NCI-H2081 (cell line): Measurements from ENCODE around the gene HOXB7.

Source experiments
- DNase-seq, 2 experiments: peaks; one replicate each; lab custom pipeline; 2025; lab: John Stamatoyannopoulos, UW

HOXB7 gene

DNA sequence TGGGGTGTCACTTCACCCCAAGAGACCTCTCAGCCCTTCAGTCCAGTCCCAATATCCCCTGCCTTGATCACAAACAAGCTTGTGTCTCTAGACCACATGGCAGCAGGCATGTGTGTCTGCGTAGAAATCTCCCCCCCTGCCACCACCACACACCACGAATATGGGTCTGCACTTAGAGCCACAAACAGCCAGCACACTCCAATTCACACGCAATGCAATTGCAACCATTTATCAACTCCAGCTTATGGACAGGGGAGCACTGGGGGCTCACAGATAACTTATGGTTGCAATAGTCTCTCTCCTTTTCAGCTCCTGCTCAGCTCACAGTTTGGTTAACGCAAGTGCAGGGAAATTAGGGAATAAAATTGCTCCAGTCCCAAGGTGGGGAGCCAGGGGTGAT is 12.8 kb upstream of the HOXB7 start:
- DNase-seq, result no peak

DNA sequence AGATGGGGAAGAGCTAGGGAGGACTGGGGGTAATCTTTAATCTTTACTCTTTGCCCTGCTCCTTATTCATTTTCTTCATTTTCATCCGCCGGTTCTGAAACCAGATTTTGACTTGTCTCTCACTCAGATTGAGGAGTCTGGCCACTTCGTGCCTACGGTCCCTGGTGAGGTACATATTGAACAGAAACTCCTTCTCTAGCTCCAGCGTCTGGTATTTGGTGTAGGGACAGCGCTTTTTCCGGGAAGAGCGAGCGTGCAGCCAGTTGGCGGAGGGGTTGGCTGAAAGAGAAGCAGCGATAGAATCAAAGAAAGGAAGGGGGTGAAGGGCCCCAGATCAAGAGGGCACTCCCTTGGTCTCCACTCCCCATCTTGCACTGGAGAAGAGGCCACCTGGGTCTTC is 12.0 kb upstream of the HOXB7 start:
- DNase-seq, result no peak

DNA sequence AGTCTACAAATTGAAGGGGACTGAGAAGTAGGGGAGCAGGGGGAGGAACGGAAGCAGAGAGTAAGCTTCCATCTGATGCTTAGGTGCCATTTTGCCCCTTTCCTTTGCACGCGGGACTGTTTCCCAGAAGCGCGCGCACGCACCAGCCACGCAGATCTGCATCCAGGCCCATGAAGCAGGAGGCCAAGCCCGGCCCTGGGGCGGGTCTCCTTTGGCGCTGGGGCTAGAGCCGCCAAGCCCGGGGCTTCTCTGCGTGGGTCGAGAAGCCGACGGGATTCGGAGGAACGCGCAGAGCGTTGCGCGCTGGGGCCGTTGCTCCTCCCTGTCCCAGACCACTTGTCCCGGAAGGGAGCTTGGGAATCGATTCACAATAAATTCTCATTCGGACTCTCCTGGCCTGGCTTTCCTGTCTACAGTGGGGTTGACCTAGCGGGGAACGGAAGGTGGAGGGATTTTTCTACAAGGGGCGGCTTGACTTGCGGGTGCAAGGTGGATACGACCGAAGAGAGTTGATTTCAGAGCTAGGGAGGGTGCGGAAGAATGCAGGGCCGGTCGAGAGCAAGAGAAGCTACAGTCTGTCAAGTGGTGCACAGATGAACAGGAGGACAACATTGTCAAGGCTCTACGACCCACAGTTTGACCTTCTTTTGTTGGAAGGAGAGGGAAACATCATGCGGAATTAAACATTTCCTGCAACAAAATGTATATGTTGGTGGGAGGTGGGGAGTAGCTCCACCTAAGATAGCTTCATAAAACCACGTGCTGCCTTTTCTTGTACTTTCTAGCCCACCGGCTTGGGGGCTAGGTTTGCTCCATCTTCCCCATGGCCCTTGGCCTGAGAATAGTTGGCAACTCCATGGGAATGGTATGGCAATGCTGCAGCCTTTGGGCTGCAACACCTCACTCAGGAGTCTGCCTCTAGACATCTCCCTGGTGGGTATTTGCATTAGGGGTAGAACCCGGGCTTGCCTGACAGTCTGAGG is 10.9 kb upstream of the HOXB7 start:
- no peak for DNase-seq

DNA sequence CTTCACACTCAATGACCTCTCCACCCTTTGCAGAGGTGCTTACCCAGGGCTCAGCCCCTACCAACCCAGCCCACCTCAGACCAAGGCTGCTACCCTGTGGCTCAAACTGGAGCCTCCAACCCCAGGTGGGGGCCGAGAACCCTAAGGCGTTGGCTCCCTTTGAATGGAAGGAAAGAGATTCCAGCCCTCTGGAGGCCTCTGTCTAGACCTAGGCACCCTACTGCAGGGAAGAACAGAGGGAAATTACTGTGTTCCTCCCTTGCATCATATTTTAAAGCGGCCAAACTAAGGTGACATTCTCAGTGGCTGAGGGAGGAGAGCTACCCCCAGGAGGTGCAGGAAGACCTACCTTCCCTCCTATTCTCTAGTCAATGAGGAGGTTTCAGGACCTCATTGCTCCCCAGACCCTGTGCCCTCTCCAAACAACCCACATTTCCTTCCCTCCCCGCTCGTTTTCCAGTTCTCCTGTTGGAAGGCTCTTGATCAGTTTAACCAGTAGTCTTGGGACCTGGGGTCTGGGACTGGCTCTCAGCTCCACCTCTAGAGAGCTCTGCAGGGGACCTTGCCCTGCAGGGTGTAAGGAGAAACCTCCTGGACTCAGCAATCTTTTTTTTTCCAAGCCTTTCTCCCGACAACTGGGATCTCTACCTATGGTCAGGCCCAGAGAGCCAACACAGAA is 9.8 kb upstream of the HOXB7 start:
- DNase-seq, result no peak

DNA sequence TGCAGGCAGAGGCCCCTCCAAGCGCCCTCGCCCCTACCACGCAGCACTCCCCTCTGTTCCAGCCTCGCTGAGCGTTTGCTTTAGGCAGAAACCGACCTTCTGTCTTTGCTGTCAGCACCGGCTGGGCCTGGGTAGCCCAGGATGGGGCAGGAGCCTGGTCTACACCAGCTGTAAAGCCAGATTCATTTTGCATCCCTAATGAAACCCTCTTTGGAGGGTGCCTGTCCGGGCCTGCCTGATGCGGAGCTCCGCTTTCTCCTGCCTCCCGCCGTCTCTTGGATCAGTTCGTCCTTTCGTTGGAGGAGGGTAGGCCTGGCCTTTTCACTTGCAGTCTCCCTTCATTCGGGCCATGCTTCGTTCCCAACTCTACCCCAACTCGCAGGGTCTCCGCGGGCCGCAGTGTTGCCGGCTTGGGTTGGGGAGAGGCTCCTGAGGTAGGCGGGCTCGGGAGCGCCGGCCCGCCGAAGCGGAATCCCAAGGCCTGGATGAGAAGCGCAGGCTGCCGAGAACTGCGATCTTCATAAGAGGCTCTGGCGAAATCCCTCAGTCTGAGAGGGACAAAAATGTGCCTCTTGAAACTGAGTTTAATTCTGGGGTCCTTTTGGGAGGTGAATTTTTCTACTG is 9.1 kb upstream of the HOXB7 start:
- no peak for DNase-seq

DNA sequence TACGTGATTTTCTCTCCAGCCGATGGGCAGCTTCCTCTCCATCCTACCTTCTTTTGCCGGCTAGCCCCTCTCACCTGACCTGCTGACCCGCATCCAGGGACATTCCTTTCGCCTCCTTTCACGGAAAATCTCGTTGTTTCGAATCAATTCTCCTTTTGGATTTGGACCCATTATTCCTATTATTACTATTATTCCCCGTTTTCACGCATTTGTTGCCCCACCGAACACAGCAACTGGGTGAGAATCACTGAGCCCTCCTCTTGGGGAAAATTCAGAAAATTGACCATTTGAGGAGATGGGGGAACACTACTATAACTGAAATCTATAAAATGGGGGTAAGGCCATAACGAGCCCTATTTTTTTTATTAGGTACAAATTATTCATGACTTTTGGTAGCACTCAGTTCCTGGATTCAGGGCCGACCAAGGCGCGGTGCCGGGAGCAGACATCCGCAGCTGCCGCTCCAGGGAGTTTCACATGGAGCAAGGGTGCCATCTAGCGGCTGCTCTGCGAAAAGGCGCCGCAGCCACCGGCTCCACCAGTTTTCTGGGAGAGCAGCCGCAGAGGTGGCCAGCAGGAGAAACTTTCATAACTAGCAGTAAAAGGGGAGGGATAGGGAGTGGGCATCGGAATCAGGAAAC is 7.6 kb upstream of the HOXB7 start:
- DNase-seq, result peak; percentile 84 to 90

DNA sequence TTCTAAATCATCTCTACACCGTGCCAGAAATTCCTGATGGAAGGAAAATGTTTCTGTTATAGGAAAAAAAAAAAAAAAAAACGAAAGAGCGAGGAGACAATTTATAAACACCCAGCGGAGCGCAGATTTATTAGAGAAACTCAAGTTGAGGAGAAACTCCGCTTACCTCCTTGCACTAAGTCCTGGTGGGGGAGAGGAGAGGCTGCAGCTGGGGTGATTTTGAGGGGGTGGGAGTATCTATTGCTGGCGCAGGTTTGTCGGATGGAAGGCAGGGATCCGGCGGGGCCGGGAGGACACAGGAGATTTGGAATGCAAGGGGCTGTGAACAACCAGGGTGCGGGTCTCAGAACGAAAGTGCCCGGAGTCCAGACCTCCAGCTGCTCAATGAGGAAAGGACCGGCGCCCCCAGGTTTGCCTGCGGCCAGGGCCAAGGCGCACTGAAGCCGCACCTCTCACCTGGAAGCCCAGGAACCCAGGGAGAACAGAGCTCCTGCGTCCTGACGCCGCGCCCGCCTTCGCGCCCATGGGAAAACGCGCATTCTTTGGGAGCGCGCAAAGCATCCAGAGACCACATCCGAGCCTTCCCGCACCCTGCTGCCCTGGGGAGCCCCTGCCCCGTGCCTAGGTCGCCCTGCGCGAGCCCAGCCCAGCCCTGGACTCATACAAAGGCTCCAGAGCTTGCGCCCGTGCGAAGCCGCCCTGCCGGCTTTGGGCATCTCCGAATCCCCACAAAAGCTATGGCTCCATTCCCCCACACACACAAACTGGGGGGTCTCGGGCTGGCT is 6.8 kb upstream of the HOXB7 start:
- DNase-seq, result no peak

DNA sequence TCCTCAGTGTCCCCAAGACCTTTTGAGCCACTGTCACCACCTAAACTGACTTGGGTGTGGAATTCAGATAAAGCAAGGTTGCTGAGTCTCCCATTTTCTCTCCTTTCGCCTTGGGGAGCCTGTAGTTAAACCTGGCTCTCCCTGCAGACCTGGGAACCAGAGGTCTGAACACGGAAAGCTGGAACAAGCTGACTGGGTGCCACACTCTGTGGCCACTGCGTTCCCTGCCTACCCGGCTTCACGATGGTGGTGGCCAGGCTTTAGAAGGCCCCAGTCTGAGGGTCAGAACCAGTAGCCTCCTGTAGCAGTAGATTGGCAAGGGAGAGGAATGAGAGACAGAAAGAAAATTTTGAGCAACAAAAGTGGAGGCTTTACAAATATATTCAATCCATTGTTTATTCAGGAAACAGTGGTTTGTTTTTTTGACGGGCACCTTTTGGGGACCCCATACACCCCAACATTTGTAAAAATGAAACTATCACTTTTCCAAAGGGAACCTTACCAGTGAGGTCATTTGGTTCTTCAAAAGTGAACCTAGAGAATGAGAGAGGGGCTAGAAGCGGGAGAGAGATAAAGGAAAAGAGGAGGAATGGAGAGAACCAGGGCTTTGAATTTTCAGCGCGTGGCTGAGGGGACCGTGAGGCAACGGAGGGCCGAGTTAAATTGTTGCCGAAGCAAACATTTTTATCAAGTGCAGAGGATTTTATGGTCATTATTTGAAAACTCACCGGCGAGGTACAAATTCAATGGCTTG is 6.1 kb upstream of the HOXB7 start:
- DNase-seq, result no peak

DNA sequence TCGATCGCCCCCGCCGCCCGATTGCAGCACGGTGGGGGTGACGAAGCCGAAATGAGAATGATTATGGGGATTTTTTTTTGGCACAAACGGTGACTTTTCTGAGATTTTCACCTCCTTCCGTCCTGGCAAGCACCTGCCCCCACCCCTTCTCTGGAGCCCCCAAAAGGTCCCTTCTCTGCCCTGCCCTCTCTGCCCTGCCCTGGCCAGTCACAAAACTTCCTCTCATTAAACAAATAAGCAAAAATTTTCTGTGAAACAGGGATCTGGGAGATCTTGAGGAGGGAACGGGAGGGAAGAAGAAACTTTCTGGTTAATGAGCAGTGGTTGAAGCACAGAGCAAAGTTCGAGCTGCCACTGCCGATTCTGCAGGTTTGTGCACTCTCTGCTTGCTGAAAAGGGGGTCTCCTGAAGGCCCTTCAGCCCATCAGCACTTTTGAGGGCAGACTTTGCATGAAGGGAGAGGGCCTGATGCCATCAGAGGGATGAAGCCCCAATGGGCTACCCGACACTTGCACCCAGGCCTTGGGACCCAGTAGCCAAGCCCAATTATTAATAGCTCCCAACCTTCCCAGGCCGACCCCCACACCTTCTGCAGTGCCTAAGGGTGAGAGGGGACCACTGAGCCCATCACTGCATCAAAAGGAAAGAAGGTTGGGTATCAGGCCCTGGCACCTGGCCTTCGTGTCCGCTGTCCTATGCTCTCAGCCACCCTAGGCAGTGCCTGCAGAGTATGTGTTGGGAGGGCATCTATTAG is 5.3 kb upstream of the HOXB7 start:
- DNase-seq, result no peak

DNA sequence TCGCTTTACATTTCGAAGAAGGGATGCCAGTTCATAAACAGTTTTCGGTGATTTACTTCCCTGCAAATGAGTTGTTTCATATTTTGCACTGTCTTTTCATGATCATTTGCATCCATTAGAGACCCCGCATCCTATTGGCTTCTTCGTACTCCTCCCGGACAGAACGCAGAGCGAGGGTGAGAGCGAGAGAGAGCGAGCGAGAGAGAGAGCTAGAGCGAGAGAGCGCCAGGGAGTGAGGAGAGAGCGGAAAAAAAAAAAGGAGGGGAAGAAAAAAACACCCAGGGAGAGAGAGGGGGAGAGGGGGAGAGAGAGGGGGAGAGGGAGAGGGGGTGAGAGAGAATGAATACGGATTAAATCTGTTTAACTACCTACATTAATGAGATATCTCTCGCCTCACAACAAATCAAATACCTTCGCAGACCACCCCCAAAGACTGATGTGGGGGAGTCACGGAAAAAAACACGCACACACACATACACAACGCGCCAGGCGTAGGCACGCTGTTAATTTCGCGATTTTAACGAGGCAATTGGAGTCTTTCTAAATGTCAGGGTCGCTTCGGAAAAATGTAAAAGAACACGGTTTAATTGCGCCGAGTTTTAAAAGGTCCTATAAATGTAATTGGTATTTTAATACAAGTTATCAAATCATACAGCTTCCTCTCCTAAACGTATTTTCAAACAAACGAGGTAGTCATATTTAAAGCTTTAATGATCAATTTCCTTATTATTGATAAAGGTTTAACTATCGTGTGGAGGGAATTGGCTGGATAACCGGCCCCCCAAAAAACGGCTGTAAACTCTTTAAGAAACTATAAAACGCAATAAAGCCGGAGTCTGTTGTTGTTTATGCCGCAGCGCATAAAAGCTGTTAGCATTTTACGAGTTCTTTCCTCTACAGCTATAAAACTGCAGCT is 4.5 kb upstream of the HOXB7 start, which contains the start of gene HOXB8:
Gene HOXB8 (minus strand): TSS at position 246 of the 916 bp plus-strand sequence. CDS start 588 bp downstream, outside the sequence.
- DNase-seq, result no peak

DNA sequence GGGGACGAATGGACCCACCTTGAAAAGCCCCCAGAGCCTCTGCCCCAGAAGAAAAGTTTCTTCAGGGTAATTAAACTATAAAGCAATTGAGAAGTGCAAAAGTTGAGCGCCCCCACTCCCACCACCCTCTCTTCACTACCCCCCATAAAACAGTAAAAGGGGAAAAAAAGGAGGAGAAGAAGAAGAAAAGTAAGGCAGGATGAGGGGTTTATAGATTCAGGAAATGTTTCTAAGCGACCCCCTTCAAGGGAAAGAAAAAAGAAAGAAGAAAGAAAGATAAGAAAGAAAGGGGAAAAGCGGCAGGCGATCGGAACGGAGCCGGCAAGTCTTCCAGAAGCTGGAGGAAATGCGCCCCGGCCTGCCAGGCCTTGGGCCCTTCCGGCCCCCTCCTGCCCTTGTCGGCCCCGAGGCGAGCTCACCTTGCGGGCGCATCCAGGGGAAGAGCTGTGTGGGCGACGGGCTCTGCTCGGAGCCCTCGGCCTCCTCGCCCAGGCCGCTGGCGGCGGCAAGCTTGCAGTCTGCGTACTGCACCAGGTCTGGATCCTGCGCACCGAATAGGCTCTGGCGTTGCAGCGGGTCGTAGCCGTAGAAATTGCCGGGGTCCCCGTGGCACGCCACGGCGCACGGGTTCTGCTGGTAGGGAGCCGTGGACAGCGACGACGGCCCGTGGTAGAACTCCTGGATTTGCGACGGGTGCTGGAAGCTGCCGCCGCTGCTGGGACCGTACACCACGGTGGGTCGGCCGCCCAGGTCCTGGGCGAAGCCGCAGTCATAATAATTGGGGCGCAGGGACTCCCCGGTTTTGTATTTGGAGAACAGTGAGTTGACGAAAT is 3.3 kb upstream of the HOXB7 start:
- peak in 1 of 2 experiments; percentile 54 for DNase-seq

DNA sequence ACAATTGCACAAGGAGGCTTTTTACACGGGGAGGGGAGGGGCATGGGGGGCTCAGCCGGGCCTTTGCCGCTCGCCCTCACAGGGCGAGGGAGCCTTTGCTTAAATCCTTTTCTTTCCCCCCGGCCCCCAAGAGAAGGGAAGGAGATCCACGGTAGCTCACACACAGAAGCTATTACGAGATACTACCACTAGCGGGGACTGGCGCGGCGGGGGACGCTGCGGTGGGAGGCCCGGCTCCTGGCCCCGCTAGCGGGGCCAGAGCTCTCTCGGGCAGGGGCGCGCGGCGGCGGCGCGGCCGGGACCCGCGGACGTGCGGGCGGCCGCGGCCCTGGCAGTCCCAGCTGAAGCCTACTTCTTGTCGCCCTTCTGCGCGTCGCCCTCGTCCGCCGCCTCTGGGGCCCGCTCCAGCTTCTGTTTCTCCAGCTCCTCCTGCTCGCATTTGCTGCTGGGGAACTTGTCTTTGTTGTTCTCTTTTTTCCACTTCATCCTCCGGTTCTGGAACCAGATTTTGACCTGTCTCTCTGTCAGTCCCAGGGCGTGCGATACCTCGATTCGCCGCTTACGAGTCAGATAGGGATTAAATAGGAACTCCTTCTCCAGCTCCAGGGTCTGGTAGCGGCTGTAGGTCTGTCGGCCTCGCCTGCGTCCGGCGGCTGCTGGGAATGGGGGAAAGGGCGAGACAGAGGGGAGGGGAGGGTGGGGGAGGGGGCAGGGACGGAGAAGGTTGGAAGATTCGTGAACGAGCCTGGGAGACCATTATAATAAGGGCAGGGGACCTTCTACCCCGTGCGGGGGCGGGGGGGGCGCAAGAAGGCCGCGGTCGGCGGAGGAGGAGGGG is 2.3 kb upstream of the HOXB7 start:
- peak in 1 of 2 experiments; percentile 45 for DNase-seq

DNA sequence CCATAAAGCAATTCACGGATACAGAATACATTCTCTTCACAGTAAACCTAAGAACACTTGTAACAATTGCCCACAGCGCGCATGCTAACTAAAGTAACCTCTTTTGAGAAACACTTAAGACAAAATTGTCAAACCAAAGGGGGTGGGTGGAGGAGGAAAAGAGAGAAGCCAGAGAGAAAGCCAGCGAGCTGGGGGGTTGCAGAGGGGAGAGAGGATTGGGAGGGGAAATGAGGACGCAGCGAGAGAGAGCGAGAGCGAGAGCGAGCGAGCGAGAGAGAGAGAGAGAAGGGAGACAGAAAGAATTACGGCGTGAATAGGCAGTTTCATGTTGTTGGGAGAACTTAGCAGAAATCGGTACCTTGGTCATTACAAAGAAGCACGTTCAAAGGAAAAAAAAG is 1.6 kb upstream of the HOXB7 start:
- DNase-seq, result peak in 1 of 2 experiments; percentile 78

DNA sequence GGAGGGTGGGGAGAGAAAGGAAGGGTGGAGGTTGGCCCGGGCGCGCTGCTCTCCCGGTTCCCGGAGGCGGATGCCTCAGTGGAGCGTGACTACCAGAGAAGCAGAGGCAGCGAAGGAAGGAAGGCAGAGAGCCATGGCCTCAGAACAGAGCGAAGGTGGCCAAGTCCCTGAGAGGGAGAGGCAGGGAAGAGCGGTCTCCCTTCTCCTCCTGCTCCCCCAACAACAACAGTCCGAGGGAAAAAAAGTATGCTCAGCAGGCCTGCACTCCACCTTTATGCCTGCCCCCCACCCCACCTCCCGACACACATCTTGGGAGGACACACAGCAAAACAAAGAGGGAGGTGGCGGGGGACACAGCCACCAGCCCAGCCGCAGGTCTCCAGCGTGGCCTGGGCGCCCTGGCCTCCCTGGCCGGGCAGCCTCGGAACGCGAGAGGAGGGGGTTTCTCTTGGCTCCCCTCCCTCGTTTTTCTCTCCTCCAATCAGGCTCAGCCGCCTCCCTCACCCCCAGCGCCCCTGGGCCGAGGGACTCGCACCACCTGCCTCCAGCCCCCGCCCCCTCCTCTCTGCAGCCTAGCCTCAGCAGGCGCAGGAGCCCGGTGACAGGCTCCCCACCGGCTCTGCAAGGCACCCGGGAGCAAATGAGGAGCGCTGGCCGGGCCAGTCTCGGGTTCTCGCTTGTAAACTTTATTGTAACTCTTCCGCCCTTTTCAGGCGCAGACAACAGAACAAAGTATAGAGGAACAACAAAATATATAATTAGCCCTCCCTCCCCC is 1.1 kb upstream of the HOXB7 start:
- peak; percentile 95 to 97 for DNase-seq

DNA sequence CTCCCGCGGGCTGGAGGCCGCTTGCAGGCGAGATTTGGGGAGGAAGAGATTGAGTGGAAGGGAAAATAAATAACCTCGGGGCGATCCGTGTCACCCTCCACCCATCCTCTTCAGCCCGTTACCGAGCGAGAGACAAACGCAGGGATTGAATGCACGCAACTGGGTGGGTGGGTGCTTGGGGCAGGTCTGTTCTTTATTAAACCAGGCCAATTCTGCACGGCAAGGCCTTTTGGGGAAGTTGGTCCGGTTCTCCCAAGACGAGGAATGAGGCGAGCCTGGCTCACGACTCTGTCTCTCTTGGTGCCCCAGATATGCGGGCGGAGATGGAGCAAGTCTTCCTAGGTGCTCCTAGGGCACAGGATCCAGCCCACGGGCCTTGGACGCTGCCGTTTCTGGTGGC is 396 bp upstream of the HOXB7 start:
- peak in 1 of 2 experiments; percentile 62 for DNase-seq

DNA sequence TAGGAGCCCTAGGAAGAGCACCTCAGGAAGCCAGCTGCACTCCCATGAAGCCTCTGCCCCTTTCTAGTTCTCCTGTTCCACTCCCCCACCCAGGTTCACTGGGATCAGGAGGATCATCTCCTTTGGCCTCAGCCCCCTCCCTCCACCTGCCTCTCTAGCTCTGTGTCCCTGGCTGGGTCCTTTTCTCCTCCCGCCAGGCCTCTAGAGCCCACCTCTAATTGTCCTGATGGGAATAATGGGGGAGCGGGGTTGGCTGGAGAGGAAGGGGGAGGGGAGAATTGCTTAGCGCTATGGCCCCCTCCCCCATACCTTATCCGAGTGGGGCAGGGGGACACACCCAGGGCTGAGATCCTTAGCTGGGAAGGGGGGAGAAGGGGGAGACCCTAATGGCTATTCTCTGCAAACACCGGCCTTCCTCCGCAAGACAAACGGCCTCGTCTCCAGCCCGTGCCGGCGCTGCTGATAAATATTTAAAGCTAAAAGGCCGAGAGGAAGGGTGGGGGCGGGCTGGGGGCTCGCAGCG is 997 bp downstream of the HOXB7 start:
- no peak for DNase-seq
